ENCODE measurements around the gene TAF15.

TAF15 gene

DNA sequence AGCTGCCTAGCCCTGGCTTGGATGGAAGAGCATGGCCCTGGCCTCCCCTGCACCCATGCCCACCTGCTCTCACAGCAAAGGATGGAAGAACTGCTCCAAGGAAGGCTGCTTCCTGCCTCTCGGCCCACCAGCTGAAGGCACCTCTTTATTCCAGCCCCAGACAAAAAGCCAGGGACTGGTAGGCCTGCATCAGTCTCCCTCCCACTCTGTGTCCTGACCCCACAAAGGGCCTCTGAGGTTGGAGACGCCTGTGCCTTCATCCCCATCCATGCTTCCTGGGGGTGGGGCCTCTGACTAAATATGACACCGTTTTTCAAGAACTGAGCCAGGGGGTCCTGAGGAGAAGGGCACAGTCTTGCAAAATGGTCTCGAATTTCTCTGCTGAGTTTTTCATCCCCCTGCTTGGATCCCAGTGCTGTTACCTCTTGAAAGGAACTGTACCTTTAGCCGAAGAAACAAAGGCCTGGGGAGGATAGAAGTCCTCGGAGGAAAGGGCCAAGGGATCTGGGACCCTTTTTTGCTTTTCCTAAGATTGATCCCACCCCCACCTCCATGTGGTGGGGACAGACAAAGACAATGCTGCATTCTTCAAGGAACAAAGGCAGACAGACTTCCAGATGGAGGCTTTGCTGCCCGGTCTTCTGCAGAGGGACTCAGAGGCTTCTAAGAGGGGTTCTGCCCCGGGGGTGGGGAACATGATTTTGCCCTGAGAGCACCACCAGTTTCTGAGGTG is 43.4 kb upstream of the TAF15 start:
- no peaks in the 10 kb centered on the region for H3K36me3 ChIP-seq (ENCODE audit: insufficient read depth, low read length)
- H3K9me2 ChIP-seq (ENCODE audit: low read depth, low read length): no peaks in the 10 kb centered on the region
- H3K9me3 ChIP-seq (ENCODE audit: low read length): no peaks in the 10 kb centered on the region
- H3K4me3 ChIP-seq (ENCODE audit: low read depth, low read length, poor library complexity, severe bottlenecking): no peak overlapping the region
- H3K9ac ChIP-seq (ENCODE audit: low read length): no peak overlapping the region
- no peak overlapping the region for H3K27ac ChIP-seq (ENCODE audit: low read depth, low read length, poor library complexity, severe bottlenecking)
- H3F3A ChIP-seq (ENCODE audit: insufficient read depth, low read length): no peaks in the 10 kb centered on the region
- H3K4me1 ChIP-seq (ENCODE audit: insufficient read depth, low read length, severe bottlenecking): peaks cover 6% of the 10 kb centered on the region
- no peak overlapping the region for H2AFZ ChIP-seq (ENCODE audit: low read length)
- H4K20me1 ChIP-seq (ENCODE audit: insufficient read depth, low read length): no peaks in the 10 kb centered on the region
- TF ChIP-seq EZH2 (IDR thresholded peaks at IDR 0.05; ENCODE audit: borderline replicate concordance, low read length): no peak
- TF ChIP-seq, protein P1, sequence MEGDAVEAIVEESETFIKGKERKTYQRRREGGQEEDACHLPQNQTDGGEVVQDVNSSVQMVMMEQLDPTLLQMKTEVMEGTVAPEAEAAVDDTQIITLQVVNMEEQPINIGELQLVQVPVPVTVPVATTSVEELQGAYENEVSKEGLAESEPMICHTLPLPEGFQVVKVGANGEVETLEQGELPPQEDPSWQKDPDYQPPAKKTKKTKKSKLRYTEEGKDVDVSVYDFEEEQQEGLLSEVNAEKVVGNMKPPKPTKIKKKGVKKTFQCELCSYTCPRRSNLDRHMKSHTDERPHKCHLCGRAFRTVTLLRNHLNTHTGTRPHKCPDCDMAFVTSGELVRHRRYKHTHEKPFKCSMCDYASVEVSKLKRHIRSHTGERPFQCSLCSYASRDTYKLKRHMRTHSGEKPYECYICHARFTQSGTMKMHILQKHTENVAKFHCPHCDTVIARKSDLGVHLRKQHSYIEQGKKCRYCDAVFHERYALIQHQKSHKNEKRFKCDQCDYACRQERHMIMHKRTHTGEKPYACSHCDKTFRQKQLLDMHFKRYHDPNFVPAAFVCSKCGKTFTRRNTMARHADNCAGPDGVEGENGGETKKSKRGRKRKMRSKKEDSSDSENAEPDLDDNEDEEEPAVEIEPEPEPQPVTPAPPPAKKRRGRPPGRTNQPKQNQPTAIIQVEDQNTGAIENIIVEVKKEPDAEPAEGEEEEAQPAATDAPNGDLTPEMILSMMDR (IDR thresholded peaks at IDR 0.05; ENCODE audit: low read length): no peak
- H3K27me3 ChIP-seq (ENCODE audit: insufficient read depth, low read length): no peaks in the 10 kb centered on the region; the same call in 1 of the 2 replicates
- H3K79me2 ChIP-seq (ENCODE audit: insufficient read depth, low read length): no peaks in the 10 kb centered on the region
- H3K4me2 ChIP-seq (ENCODE audit: low read length): no peak overlapping the region

DNA sequence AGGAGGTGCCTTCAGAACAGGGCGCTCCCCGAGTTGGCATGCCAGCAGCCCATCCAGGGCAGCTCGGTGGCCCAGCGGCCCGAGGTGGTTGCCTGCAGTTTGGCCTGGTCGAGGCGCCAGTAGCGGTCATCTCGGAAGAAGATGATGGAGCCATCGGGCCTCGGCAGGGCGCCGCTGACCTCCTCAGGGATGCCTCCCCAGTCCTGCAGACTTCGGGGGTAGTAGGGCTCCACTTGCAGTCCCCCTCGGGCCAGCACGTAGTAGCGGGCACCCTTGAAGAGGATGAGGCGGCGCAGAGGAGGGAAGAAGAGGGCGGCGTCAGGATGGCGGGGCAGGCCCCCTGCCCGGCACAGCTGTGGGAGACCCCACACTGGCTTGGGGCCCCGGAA is 42.8 kb upstream of the TAF15 start:
- no peaks in the 10 kb centered on the region for H3F3A ChIP-seq (ENCODE audit: insufficient read depth, low read length)
- no peaks in the 10 kb centered on the region for H3K9me3 ChIP-seq (ENCODE audit: low read length)
- no peak overlapping the region for H3K9ac ChIP-seq (ENCODE audit: low read length)
- no peaks in the 10 kb centered on the region; the same call in 1 of the 2 replicates for H3K27me3 ChIP-seq (ENCODE audit: insufficient read depth, low read length)
- TF ChIP-seq EZH2 (IDR thresholded peaks at IDR 0.05; ENCODE audit: borderline replicate concordance, low read length): no peak
- TF ChIP-seq, protein P1 (IDR thresholded peaks at IDR 0.05; ENCODE audit: low read length): no peak
- H2AFZ ChIP-seq (ENCODE audit: low read length): no peak overlapping the region
- peaks cover 6% of the 10 kb centered on the region for H3K4me1 ChIP-seq (ENCODE audit: insufficient read depth, low read length, severe bottlenecking)
- H3K79me2 ChIP-seq (ENCODE audit: insufficient read depth, low read length): no peaks in the 10 kb centered on the region
- H3K4me2 ChIP-seq (ENCODE audit: low read length): no peak overlapping the region
- H3K27ac ChIP-seq (ENCODE audit: low read depth, low read length, poor library complexity, severe bottlenecking): no peak overlapping the region
- H3K4me3 ChIP-seq (ENCODE audit: low read depth, low read length, poor library complexity, severe bottlenecking): no peak overlapping the region
- H3K9me2 ChIP-seq (ENCODE audit: low read depth, low read length): no peaks in the 10 kb centered on the region
- H3K36me3 ChIP-seq (ENCODE audit: insufficient read depth, low read length): no peaks in the 10 kb centered on the region
- no peaks in the 10 kb centered on the region for H4K20me1 ChIP-seq (ENCODE audit: insufficient read depth, low read length)

DNA sequence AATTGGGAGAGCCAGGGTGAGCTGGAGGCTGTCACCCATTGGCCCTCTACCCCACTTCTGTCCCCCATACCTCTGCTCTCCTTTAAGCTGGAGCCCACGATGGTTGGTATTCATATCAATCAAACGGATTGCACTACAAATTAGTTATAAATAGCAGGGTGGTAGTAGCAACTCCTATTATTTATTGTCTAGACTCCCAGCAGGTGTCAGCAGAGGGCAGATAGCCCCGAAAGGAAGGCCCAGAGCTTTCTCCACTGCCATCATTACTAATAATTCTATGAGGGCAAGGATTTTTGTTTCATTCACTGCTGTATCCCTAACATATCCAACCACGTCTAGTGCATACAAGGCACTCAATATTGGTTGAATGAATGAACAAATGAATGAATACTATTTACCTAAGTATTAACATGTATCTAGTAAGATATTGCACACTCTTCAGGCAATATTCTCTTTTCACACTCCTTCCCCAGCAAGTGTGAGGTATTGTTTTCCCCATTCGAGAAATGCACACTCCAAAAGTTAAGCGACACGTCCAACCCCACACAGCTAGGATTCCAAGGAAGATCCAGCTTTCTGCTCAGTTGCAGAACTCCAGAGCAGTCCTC is 42.3 kb upstream of the TAF15 start:
- H3K9me2 ChIP-seq (ENCODE audit: low read depth, low read length): no peaks in the 10 kb centered on the region
- no peaks in the 10 kb centered on the region for H3K9me3 ChIP-seq (ENCODE audit: low read length)
- H3K4me3 ChIP-seq (ENCODE audit: low read depth, low read length, poor library complexity, severe bottlenecking): no peak overlapping the region
- TF ChIP-seq, protein P1 (IDR thresholded peaks at IDR 0.05; ENCODE audit: low read length): peak; percentile 58; the same call in 1 of the 2 replicates
- no peak for TF ChIP-seq EZH2 (IDR thresholded peaks at IDR 0.05; ENCODE audit: borderline replicate concordance, low read length)
- no peaks in the 10 kb centered on the region for H3K27me3 ChIP-seq (ENCODE audit: insufficient read depth, low read length)
- no peaks in the 10 kb centered on the region for H3K36me3 ChIP-seq (ENCODE audit: insufficient read depth, low read length)
- H3K4me2 ChIP-seq (ENCODE audit: low read length): no peak overlapping the region
- H3K27ac ChIP-seq (ENCODE audit: low read depth, low read length, poor library complexity, severe bottlenecking): no peak overlapping the region
- H3F3A ChIP-seq (ENCODE audit: insufficient read depth, low read length): no peaks in the 10 kb centered on the region
- no peaks in the 10 kb centered on the region for H3K79me2 ChIP-seq (ENCODE audit: insufficient read depth, low read length)
- H3K4me1 ChIP-seq (ENCODE audit: insufficient read depth, low read length, severe bottlenecking): peaks cover 6% of the 10 kb centered on the region
- no peak overlapping the region for H3K9ac ChIP-seq (ENCODE audit: low read length)
- H4K20me1 ChIP-seq (ENCODE audit: insufficient read depth, low read length): no peaks in the 10 kb centered on the region
- no peak overlapping the region for H2AFZ ChIP-seq (ENCODE audit: low read length)

All from OCI-LY1 (cell line).